Fibroblast of mammary gland (primary cell): ENCODE measurements around the gene OR10A4.

ENCODE experiments used
- DNase-seq: peaks from one replicate; pipeline ENCODE4 v3.0.0-alpha.2; 2010; ENCODE audit warnings: low read depth
- H3K4me3 ChIP-seq: 2 replicates; pipeline ENCODE4 v1.5.1; 2011; ENCODE audit warnings: low read depth, mild to moderate bottlenecking, low read length, moderate library complexity; ENCODE audit not compliant: control insufficient read depth
- CTCF ChIP-seq: conservative IDR thresholded peaks from 2 replicates; pipeline ENCODE4 v1.5.1; 2011; ENCODE audit warnings: low read depth, low read length, inconsistent platforms; ENCODE audit not compliant: control insufficient read depth, insufficient read depth

The OR10A4 gene, protein sequence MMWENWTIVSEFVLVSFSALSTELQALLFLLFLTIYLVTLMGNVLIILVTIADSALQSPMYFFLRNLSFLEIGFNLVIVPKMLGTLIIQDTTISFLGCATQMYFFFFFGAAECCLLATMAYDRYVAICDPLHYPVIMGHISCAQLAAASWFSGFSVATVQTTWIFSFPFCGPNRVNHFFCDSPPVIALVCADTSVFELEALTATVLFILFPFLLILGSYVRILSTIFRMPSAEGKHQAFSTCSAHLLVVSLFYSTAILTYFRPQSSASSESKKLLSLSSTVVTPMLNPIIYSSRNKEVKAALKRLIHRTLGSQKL

DNA sequence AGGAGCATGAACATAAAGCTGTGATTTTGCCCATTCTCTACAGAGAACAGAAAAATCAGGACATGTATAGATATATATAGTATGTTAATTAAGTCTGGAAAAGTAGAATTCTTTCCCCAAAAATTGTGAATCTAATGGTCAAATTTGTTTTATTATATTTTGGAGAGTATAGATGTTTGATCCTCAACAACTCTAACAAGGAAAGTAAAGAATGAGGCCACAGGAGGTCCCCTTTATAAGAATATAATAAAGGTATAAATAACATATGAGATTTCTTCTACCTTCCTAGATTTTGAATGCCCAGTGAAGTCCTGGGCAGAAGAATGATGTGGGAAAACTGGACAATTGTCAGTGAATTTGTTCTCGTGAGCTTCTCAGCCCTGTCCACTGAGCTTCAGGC, at the start of gene OR10A4:
OR10A4 (plus strand) TSS at position 301 of the 400 bp plus-strand sequence; CDS start at position 324, 23 bp downstream.
- DNase-seq: no peak
- no peak for TF ChIP-seq CTCF
- no peak within 1 kb of the TSS for H3K4me3 ChIP-seq

GRCh38 chr11:6828103-6828502, 48.3 kb upstream of the OR10A4 start:
- TF ChIP-seq CTCF: no peak
- H3K4me3 ChIP-seq: no peak overlapping the region
- no peak for DNase-seq

- H3K4me3 ChIP-seq: no peak overlapping the region
Measured at GRCh38 chr11:6833356-6833755, 43.1 kb upstream of the OR10A4 start.

DNA sequence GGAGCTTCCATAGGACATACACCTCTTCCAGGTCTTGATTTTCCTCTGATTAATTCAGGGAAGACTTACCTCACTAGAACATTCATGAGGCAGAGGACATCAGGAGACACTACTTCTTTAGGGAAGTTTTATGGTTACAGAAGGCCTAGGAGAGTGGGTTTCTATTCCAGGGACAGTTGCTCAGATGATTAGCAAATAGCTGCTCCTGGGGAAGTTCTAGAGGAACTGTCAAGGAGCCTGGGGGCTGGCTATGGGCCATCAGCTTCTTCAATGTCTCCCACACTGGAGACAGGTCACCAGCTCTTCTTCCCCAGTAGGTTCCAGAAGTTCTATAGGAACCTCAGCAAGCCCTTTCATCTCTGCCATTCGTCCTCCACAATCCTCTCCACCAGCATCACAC, 42.4 kb upstream of the OR10A4 start:
- H3K4me3 ChIP-seq: no peak overlapping the region
- DNase-seq: no peak
- TF ChIP-seq CTCF: no peak

More at GRCh38 chr11:6833356-6833755, 43.1 kb upstream of the OR10A4 start:
- DNase-seq: no peak
- no peak for TF ChIP-seq CTCF

DNA sequence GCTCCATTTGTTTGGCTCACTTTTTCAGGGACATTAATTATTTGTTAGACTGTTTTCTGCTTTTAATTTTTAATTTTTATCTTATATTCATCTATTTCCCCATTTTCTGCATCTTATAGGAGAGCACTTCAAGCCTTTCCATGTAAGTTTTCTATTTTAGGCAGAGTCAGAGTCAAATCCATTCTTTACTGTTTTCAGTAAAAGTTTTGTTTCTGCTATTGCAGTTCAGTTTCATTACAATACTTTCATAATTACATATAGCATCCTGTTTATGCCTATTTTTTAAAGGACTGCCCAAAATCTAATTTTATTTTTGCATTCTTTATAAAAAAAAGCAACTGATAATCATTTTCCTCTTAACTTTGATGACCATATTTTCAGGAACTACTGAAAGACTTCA, 34.7 kb upstream of the OR10A4 start:
- no peak for DNase-seq
- TF ChIP-seq CTCF: no peak

DNA sequence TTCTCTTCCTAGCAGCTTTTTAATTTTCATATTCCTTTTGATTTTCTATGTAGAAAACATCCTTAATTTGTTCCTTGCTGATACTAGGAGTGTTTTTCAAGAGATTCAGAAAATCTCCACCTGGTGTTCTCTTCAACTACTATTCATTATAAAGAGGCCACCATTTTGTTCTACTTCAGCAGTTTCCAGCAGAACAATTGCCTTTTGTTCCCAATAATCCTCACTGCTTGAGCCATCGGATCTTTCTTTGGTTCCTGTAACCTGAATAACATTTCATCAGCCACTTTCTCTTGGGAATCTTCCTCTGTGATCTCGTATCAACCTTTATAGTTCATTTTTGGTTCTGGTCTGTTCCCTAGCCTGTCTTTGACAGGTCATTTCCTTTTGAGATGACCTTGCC, 32.8 kb upstream of the OR10A4 start:
- no peak for DNase-seq
- TF ChIP-seq CTCF: no peak
- H3K4me3 ChIP-seq: no peak overlapping the region

More for the DNA sequence above, 34.7 kb upstream of the OR10A4 start:
- no peak overlapping the region for H3K4me3 ChIP-seq
